SKM-1 treated with dmso at 0.1 percent for 144 hours (cell line): Measurements from ENCODE around the gene KDM4B.
"Not testable (repeated sequence)": the region's sequence is repeated elsewhere in the genome, so short reads cannot be mapped to it uniquely, and the experiment has no call there.

ENCODE experiments used
- DNase-seq: peaks from one replicate; lab custom pipeline; 2025; ENCODE audit not compliant: unreplicated experiment; lab: John Stamatoyannopoulos, UW

The KDM4B gene

DNA sequence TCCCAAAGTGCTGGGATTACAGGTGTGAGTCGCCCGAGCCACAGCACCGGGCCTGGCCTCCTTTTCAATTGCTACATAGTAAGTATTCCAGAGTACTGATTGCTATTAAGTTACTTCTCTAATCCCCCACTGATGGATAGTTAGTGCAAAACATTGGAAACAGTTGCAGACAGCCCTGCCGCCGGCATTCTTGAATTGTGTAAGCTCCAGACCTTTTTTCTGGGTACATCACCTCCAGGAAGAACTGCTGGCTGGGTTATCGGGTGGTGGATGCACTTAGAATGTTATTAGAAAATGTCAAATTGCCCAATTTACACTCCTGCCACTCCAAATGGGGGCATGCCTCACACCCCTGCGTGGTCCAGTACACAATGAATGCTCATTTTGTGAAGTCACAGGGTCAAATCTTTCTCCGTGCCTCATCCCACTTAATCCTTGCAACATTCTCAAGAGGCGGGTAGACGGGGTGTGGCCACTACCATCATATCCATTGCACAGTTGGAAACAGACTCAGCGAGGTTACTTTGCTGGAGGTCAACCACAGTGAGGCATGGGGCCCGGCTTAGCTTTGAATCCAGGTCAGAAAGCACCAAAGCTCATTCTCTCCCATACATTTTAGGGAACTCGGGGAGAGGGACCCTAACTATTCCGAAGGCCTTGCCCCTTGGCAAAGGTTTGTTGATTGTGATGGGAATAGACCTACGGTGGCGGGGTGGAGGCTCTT lies 1.0 kb upstream of the KDM4B start:
- DNase-seq: no peak

- DNase-seq: no peak
Measured at GRCh38 chr19:4969292-4969771, 419 bp downstream of the KDM4B start.

- DNase-seq: peak; percentile 40
Measured at GRCh38 chr19:4969772-4970531, 1.0 kb downstream of the KDM4B start.

DNA sequence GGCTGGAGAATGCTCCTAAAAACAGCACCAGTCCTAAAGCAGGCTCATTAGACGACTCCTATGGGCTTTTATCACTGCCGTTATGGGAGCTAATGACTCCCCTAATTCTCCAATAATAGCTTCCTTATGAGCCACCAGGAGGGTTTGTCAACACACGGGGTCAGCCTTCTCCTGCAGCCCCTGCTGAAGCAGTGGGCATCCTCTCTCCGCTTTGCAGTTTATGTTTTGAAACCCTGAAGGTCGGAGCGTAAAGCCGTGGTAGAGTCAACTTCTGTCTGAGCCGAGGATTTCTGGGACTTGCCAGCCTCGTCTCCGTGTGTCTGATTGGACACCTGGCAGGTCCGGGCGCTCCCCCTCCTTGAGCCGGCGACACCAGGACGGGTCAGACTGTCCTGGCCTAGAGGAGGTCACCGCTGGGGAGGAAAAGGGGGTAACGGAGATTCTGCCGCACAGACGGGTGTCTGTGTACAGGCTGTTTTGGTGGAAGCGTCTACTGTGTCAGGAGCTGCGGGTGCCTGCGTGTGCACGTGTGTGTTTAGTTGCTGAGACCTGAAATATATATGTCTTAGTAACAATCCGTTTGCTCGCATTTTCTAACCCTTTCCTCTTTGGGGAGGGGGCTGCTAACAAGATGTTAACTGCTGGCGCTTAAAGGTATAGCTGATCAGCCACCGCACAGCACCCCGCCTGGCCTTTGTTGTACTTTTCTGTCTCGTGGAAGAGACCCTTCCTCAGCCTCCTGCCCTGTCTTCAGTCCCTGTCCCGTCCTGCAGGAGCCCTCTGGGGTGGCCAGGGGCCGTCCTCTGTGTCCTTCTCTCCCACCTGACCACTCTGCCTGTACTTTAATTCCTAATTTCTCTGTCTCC lies 1.9 kb downstream of the KDM4B start:
- DNase-seq: no peak

GRCh38 chr19:4971424-4971793 lies 2.5 kb downstream of the KDM4B start:
- no peak for DNase-seq

- DNase-seq: no peak
Measured at GRCh38 chr19:4971816-4972495, 3.0 kb downstream of the KDM4B start.

GRCh38 chr19:4972509-4973230 lies 3.8 kb downstream of the KDM4B start:
- no peak for DNase-seq

DNA sequence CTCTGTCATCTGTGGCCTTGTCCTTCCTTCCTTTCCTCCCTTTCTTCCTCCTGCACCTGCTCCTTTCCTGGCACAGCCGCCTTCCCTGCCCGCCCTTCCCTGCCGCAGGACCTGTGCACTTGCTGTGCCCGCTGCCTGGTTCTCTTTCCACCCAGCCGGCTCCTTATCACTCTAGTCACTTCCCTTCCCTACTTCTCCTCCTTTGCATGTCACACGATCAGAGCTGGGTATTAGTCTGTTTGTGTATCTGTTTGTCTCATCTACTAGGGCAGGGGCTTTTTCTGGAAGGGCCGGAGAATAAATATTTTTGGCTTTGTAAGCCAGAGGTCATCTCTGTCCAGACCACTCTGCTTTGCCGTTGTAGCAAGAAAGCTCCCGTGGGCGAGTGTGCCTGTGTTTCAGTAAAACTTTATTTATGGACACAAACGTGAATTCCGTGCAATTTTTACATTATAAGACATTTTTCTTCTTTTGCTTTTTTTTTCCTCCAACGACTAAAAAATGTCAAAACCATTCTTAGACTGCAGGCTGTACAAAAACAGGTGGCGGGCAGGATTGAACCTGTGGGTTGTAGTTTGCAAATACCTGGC lies 6.1 kb downstream of the KDM4B start:
- no peak for DNase-seq

DNA sequence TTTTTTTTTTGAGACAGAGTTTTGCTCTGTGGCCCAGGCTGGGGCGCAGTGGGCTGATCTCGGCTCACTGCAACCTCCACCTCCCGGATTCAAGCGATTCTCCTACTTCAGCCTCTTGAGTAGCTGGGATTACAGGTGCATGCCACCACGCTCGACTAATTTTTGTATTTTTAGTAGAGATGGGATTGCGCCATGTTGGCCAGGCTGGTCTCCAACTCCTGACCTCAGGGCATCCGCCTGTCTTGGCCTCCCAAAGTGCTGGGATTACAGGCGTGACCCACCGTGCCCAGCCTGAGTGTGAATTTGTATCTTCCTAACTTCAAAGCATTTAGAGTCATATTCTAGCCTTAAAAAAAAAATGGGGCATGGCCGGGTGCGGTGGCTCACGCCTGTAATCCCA lies 6.7 kb downstream of the KDM4B start:
- DNase-seq: not testable (repeated sequence)

- peak; percentile 98 for DNase-seq
Measured at GRCh38 chr19:4976401-4977298, 7.7 kb downstream of the KDM4B start.

DNA sequence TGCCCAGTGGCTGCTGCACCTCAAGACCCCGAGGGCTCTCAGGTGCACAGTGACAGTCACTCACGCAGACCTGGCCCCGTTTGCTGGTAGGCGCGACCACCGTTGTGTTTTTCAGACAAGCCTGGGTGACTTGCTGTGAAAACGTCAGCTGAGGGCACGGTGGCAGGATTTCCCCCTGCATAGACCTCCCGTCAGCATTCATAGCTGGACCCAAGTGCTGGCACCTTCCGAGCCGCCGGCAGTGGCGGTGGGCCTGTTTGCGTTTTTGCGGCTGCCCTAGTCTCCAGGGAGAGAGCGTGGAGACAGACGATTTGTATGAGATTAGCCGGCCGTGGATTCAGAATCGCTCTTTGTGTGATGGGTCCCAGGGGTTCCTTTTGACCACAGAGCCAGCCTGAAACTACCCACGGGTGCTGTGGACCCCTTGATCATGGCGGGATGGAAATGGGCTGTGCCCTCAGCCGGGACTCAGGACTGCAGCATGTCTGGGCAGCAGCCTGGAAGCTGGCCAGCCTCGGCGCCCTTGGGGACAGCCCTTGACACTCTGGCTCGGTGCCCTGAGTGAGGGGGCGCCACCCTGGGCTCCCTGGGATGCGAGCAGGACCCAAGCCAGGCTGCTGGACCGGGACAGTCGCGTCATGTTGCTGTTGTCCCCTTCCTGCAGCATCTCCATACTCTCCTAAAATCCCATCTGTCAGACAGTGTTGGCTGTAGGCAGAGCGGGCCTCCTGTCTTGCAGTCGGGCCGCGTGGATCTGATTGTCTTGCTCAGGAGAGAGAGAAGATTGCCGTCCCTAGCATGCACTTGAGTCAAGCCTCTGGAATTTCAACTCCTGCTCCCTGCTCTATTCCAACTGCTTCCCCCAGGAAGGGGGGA lies 8.6 kb downstream of the KDM4B start:
- no peak for DNase-seq

DNA sequence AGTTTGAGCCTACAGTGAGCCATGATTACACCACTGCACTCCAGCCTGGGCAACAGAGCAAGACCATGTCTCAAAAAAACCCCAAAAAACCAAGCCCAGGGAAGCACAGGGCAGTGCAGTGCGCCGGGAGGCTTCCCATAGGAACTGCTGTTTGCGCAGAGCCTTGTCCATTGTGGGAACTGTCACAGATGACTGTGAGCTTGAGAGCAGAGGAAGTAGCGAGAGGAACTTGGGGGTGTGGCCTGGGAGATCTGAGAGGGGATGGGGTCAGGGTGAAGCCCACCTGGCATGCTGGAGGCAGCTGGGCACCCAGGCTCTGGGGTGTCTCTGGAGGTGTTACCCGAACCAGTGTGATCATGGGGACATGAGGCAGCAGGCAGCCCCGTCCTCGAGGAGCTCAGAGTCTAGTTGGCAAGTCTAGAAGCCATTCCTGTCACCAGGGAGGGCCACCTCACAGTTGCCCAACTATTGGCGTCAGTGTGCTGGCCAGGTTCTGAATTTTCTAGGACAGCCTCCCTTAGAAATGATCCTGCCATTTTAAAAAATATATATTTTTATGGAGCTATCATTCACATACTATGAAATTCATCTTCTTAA lies 10.4 kb downstream of the KDM4B start:
- no peak for DNase-seq

DNA sequence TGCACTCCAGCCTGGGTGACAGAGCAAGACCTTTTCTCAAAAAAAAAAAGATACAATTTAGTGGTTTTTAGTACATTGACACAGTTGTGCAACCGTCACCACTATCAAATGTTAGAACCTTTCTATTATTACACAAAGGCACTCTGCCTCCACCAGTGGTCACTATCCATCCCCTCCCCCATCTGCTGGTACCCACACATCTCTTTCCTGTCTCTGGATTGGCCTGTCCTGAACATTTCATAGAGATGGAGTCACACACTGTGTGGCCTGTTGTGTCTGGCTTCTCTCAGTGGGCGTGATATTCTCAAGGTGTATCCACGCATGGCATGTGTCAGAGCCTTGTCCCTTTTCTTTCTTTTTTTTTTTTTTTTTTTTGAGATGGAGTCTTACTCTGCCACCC lies 11.2 kb downstream of the KDM4B start:
- no peak for DNase-seq

- no peak for DNase-seq
Measured at GRCh38 chr19:4980838-4981680, 12.1 kb downstream of the KDM4B start.

DNA sequence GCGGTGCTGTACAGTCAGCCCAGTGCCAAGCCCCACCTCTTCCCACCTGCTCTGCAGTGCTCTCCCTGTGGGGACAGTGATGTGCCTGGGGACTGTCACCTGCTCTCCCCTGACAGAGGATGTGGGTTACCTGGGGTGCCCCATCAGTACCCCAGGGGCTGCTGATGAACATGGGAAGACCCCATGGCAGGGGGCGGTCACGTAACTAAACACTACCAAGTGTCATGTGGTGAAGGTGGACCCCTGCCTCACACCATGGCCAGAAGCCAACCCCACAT lies 12.7 kb downstream of the KDM4B start:
- DNase-seq: no peak

DNA sequence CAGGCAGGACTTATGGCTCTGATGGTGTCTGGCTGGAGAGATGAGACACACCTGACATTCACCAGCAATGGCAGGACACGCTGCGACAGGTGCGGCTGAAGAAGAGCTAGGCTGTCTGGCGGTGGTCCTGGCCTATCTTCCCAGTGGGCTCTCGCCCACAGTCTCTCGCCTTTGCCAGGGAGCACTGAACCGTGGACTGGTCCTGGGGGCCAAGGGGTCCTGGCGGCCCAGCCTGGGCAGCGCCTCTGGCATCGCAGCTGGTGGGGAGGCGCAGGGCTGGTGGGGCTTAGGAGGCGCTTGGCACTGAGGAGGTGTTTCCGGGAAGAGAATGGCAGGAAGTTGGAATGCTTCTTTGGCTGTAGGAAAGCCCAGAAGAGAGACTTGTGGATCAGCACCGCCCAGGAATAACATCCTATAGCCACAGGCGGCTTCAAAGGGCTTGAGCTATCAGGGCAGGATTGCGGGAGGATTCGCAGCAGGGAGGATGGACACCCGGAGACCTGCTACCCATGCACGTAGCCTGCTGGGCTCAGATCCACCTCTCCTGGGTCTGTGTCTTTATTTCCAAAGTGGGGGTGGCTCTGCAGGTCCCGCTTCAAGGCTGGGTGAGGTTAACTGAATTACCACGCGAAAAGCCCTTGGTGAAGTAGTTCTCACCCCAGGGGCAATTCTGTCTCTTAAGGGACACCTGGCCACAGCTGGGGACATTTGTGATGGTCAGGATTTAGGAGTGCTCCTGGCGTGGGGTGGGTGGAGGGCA lies 14.6 kb downstream of the KDM4B start:
- DNase-seq: no peak
